T-helper 2 cell treated with Interferon-gamma antibody and Interleukin-4, amounts not matched to agents 5 μg/mL and 100 μg/mL, for 36 hours (primary cell): ENCODE data around the gene CCNL2.

Experiments used
- DNase-seq: peaks from one replicate; pipeline ENCODE4 v3.0.0; 2021; ENCODE audit warnings: low spot score
- H3K27ac Mint-ChIP-seq: one replicate; pipeline ENCODE4 v1.8.0; 2021; ENCODE audit warnings: mild to moderate bottlenecking, mixed read lengths
- H3K27me3 Mint-ChIP-seq: one replicate; pipeline ENCODE4 v1.8.0; 2021; ENCODE audit warnings: low read depth, mixed read lengths
- H3K36me3 Mint-ChIP-seq: one replicate; pipeline ENCODE4 v1.8.0; 2021; ENCODE audit warnings: low read depth, mixed read lengths
- H3K4me1 Mint-ChIP-seq: one replicate; pipeline ENCODE4 v1.8.0; 2021; ENCODE audit warnings: low read depth, mixed read lengths
- H3K4me3 Mint-ChIP-seq: one replicate; pipeline ENCODE4 v1.8.0; 2022; ENCODE audit warnings: mild to moderate bottlenecking, moderate library complexity, mixed read lengths
- H3K9me3 Mint-ChIP-seq: one replicate; pipeline ENCODE4 v1.8.0; 2021; ENCODE audit warnings: mixed read lengths

Gene CCNL2

GRCh38 chr1:1348420-1349255, 50.5 kb downstream of the CCNL2 start:
- Mint-ChIP-seq H3K9me3 (no peaks in the 10 kb centered on the region), H3K4me1 (peaks cover 5% of the 10 kb centered on the region), H3K36me3 (no peaks in the 10 kb centered on the region), H3K27me3 (peaks cover 15% of the 10 kb centered on the region), H3K4me3 (peak overlapping the region; percentile 72), H3K27ac (peak overlapping the region; percentile 49)
- no peak for DNase-seq

GRCh38 chr1:1347663-1348419, 51.3 kb downstream of the CCNL2 start:
- H3K4me3 Mint-ChIP-seq: peak overlapping the region; percentile 72
- peak overlapping the region; percentile 47 for H3K27ac Mint-ChIP-seq
- H3K36me3 Mint-ChIP-seq: no peaks in the 10 kb centered on the region
- no peaks in the 10 kb centered on the region for H3K9me3 Mint-ChIP-seq
- no peak for DNase-seq
- peaks cover 8% of the 10 kb centered on the region for H3K27me3 Mint-ChIP-seq
- H3K4me1 Mint-ChIP-seq: peaks cover 5% of the 10 kb centered on the region

- Mint-ChIP-seq H3K4me1 (peaks cover 2% of the 10 kb centered on the region), H3K27ac (peak overlapping the region; percentile 68), H3K36me3 (no peaks in the 10 kb centered on the region), H3K27me3 (peaks cover under 1% of the 10 kb centered on the region), H3K4me3 (peak overlapping the region; percentile 72), H3K9me3 (no peaks in the 10 kb centered on the region)
- no peak for DNase-seq
These were observed 52.0 kb downstream of the CCNL2 start for GRCh38 chr1:1347026-1347595.

- no peak overlapping the region for H3K4me3 Mint-ChIP-seq
- no peaks in the 10 kb centered on the region for H3K27me3 Mint-ChIP-seq
- H3K27ac Mint-ChIP-seq: no peak overlapping the region
These were observed 52.6 kb downstream of the CCNL2 start for GRCh38 chr1:1346501-1346890.

GRCh38 chr1:1345860-1346500, 53.2 kb downstream of the CCNL2 start:
- Mint-ChIP-seq H3K27ac (no peak overlapping the region), H3K27me3 (no peaks in the 10 kb centered on the region), H3K9me3 (no peaks in the 10 kb centered on the region), H3K4me1 (peaks cover 4% of the 10 kb centered on the region), H3K4me3 (no peak overlapping the region), H3K36me3 (peaks cover 6% of the 10 kb centered on the region)
- DNase-seq: no peak

More at GRCh38 chr1:1346501-1346890, 52.6 kb downstream of the CCNL2 start:
- no peak for DNase-seq
- H3K4me1 Mint-ChIP-seq: peaks cover 2% of the 10 kb centered on the region
- H3K36me3 Mint-ChIP-seq: peaks cover under 1% of the 10 kb centered on the region
- H3K9me3 Mint-ChIP-seq: no peaks in the 10 kb centered on the region

GRCh38 chr1:1345384-1345783, 53.8 kb downstream of the CCNL2 start:
- no peaks in the 10 kb centered on the region for H3K9me3 Mint-ChIP-seq
- H3K27ac Mint-ChIP-seq: no peak overlapping the region
- peaks cover 11% of the 10 kb centered on the region for H3K36me3 Mint-ChIP-seq
- H3K4me1 Mint-ChIP-seq: peaks cover 6% of the 10 kb centered on the region
- DNase-seq: no peak
- no peaks in the 10 kb centered on the region for H3K27me3 Mint-ChIP-seq
- no peak overlapping the region for H3K4me3 Mint-ChIP-seq

GRCh38 chr1:1344655-1345361, 54.3 kb downstream of the CCNL2 start:
- Mint-ChIP-seq H3K9me3 (no peaks in the 10 kb centered on the region), H3K36me3 (peaks cover 11% of the 10 kb centered on the region), H3K4me3 (no peak overlapping the region), H3K27ac (no peak overlapping the region), H3K27me3 (no peaks in the 10 kb centered on the region), H3K4me1 (peaks cover 6% of the 10 kb centered on the region)
- DNase-seq: peak; percentile 46

GRCh38 chr1:1343811-1344421, 55.2 kb downstream of the CCNL2 start:
- no peak overlapping the region for H3K27ac Mint-ChIP-seq
- H3K4me3 Mint-ChIP-seq: no peak overlapping the region

GRCh38 chr1:1342584-1343115, 56.5 kb downstream of the CCNL2 start:
- H3K4me3 Mint-ChIP-seq: no peak overlapping the region
- DNase-seq: no peak
- H3K27me3 Mint-ChIP-seq: no peaks in the 10 kb centered on the region
- peaks cover 6% of the 10 kb centered on the region for H3K4me1 Mint-ChIP-seq
- peaks cover 11% of the 10 kb centered on the region for H3K36me3 Mint-ChIP-seq
- no peak overlapping the region for H3K27ac Mint-ChIP-seq
- no peaks in the 10 kb centered on the region for H3K9me3 Mint-ChIP-seq

More at GRCh38 chr1:1343811-1344421, 55.2 kb downstream of the CCNL2 start:
- peaks cover 6% of the 10 kb centered on the region for H3K4me1 Mint-ChIP-seq
- peaks cover 11% of the 10 kb centered on the region for H3K36me3 Mint-ChIP-seq
- no peaks in the 10 kb centered on the region for H3K27me3 Mint-ChIP-seq
- no peaks in the 10 kb centered on the region for H3K9me3 Mint-ChIP-seq
- DNase-seq: no peak

GRCh38 chr1:1342061-1342562, 57.0 kb downstream of the CCNL2 start:
- no peaks in the 10 kb centered on the region for H3K9me3 Mint-ChIP-seq
- peaks cover 11% of the 10 kb centered on the region for H3K36me3 Mint-ChIP-seq
- peaks cover 4% of the 10 kb centered on the region for H3K4me1 Mint-ChIP-seq
- H3K4me3 Mint-ChIP-seq: no peak overlapping the region
- H3K27me3 Mint-ChIP-seq: no peaks in the 10 kb centered on the region
- DNase-seq: no peak
- H3K27ac Mint-ChIP-seq: no peak overlapping the region

GRCh38 chr1:1341549-1342021, 57.5 kb downstream of the CCNL2 start:
- Mint-ChIP-seq H3K4me3 (no peak overlapping the region), H3K27ac (no peak overlapping the region), H3K36me3 (peaks cover 11% of the 10 kb centered on the region), H3K9me3 (no peaks in the 10 kb centered on the region), H3K27me3 (no peaks in the 10 kb centered on the region), H3K4me1 (peaks cover 4% of the 10 kb centered on the region)
- DNase-seq: no peak

GRCh38 chr1:1340791-1341548, 58.2 kb downstream of the CCNL2 start:
- Mint-ChIP-seq H3K27me3 (no peaks in the 10 kb centered on the region), H3K27ac (no peak overlapping the region), H3K4me3 (no peak overlapping the region), H3K36me3 (peaks cover 11% of the 10 kb centered on the region), H3K9me3 (no peaks in the 10 kb centered on the region), H3K4me1 (peaks cover 4% of the 10 kb centered on the region)
- DNase-seq: no peak
